ENCODE measurements around the gene MESP2. TPM values are rescaled to one million over a fixed set of nuclear protein-coding genes. Genes with fewer than 3 reads are reported as not detected.

MESP2 gene
- total and polyA plus RNA-seq, 2 of the 13 experiments (the other 11 are each of a cell fraction or from before 2014, with no cell fraction given) = not detected

DNA sequence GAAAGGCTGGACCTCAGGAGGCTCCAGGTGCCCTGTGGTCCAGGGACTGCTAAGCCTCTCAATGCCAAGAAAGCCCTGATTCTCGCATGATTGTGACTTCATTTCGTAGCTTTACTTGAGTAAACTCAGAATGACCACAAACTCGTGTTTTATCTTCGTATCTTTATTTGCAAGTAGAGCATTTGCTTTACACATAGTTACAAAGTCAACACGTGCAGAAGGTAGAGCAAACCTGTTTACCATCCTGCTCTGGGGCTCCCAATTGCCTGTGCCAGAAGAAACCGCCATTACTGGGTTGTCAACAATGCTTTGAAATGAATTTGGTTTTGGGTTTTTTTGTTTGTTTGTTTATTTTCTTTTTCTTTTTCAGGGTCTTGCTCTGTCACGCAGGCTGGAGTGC is 19.2 kb upstream of the MESP2 start:
- ATAC-seq (no peak), DNase-seq (ENCODE audit: low spot score) (peak; percentile 50), FAIRE-seq (peak; percentile 73)
- in situ Hi-C loops (cut with HindIII; ENCODE audit: extremely low pct_ligation_motif_present, low pct_unique_long_range_greater_than_20kb) = loop anchor here (5.0 kb wide), 1 partner anchor 120 kb away; no protein-coding TSS in a partner anchor
- Histone ChIP-seq H4K20me1 (ENCODE audit: insufficient read depth, low read length) (no peaks in the 10 kb centered on the region), H3K4me2 (ENCODE audit: low read depth, low read length) (peak overlapping the region; percentile 33; the same call in 1 of the 2 replicates), H3K4me1 (ENCODE audit: insufficient read depth, low read length) (peaks cover 52% of the 10 kb centered on the region), H2AFZ (ENCODE audit: low read length) (no peak overlapping the region), H3K27me3 (ENCODE audit: control insufficient read depth in 1 of 2, insufficient read depth in 2 of 2, low read length in 2 of 2) (peaks cover 10 to 25% of the 10 kb centered on the region in 2 experiments), H3K36me3 (replicated peaks in 1 of 2; ENCODE audit: control insufficient read depth in 1 of 2, insufficient read depth in 2 of 2, low read length in 2 of 2) (no peaks in the 10 kb centered on the region), H3K9me3 (ENCODE audit: low read length) (no peaks in the 10 kb centered on the region), H3K79me2 (ENCODE audit: insufficient read depth, low read length) (no peaks in the 10 kb centered on the region), H3K27ac (ENCODE audit: extremely low read length, insufficient read depth, low read length) (no peak overlapping the region), H3K9ac (ENCODE audit: insufficient read depth, low read depth, low read length) (no peak overlapping the region), H3K4me3 (replicated peaks in 1 of 3; ENCODE audit: insufficient read depth in 1 of 3, low read depth in 2 of 3, low read length in 3 of 3) (no peak overlapping the region)
- intact Hi-C loops (cut with micrococcal nuclease; ENCODE audit: unreplicated experiment) = no loop called here
- 3% methylated on average over 7 of the region's 7 CpGs for WGBS (ENCODE audit: low lambda C conversion rate)
- no TSS peak for BruUV-seq (replicated peaks)
- CTCF ChIA-PET (ENCODE audit: low intra/inter-chr PET ratio, low total read pairs) = interaction anchor here (0.5 to 1.1 kb wide), 2 partner anchors 10 to 118 kb away, joined by 3 to 4 read pairs; no protein-coding TSS in a partner anchor
- POLR2A ChIA-PET = interaction anchor here (0.6 to 1.4 kb wide), 5 partner anchors 11 to 137 kb away, joined by 3 to 6 read pairs (median 3); partner anchors contain the start of genes ANPEP and AP3S2
- TF ChIP-seq, protein P1, sequence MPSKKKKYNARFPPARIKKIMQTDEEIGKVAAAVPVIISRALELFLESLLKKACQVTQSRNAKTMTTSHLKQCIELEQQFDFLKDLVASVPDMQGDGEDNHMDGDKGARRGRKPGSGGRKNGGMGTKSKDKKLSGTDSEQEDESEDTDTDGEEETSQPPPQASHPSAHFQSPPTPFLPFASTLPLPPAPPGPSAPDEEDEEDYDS (CRISPR knock-in tag; IDR thresholded peaks at IDR 0.05) = no peak
- TF ChIP-seq SETDB1 (CRISPR knock-in tag; IDR thresholded peaks at IDR 0.05; ENCODE audit: borderline replicate concordance) (no peak), SOX6 (IDR thresholded peaks at IDR 0.05) (no peak), SOX6 (CRISPR knock-in tag; IDR thresholded peaks at IDR 0.05) (peak; percentile 45; the same call in 1 of the 2 replicates), FOXA3 (CRISPR knock-in tag; IDR thresholded peaks at IDR 0.05) (peak; percentile 64; the same call in 1 of the 2 replicates), HNF4A (CRISPR knock-in tag; IDR thresholded peaks at IDR 0.05) (peak; percentile 9; the same call in 1 of the 2 replicates), HHEX (CRISPR knock-in tag; IDR thresholded peaks at IDR 0.05) (peak; percentile 68), FOXA1 (IDR thresholded peaks at IDR 0.05) (no peak), FOXA1 (CRISPR knock-in tag; IDR thresholded peaks at IDR 0.05) (peak; percentile 89), FOXO1 (CRISPR knock-in tag; IDR thresholded peaks at IDR 0.05) (0 out of 2 replicates have a peak, but pooled peaks have one; percentile 32), NCOA2 (CRISPR knock-in tag; IDR thresholded peaks at IDR 0.05) (0 out of 2 replicates have a peak, but pooled peaks have one; percentile 30), FOXP1 (IDR thresholded peaks at IDR 0.05) (no peak), FOXP1 (CRISPR knock-in tag; IDR thresholded peaks at IDR 0.05) (peak; percentile 75), CBFB (CRISPR knock-in tag; IDR thresholded peaks at IDR 0.05) (peak; percentile 80; the same call in 1 of the 2 replicates), BHLHE40 (IDR thresholded peaks at IDR 0.05; ENCODE audit: low read length) (peak; percentile 77), TBX3 (IDR thresholded peaks at IDR 0.05; ENCODE audit: borderline replicate concordance) (0 out of 2 replicates have a peak, but pooled peaks have one; percentile 29), ZNF672 (CRISPR knock-in tag; IDR thresholded peaks at IDR 0.05) (no peak), SOX13 (IDR thresholded peaks at IDR 0.05) (no peak), SOX13 (CRISPR knock-in tag; conservative IDR thresholded peaks at IDR 0.05 in 1 of 2, IDR thresholded peaks at IDR 0.05 in 1 of 2) (peak in 1 of 2 experiments; percentile 57; a peak in 2 of 4 replicates)
- TF ChIP-seq, protein P2, sequence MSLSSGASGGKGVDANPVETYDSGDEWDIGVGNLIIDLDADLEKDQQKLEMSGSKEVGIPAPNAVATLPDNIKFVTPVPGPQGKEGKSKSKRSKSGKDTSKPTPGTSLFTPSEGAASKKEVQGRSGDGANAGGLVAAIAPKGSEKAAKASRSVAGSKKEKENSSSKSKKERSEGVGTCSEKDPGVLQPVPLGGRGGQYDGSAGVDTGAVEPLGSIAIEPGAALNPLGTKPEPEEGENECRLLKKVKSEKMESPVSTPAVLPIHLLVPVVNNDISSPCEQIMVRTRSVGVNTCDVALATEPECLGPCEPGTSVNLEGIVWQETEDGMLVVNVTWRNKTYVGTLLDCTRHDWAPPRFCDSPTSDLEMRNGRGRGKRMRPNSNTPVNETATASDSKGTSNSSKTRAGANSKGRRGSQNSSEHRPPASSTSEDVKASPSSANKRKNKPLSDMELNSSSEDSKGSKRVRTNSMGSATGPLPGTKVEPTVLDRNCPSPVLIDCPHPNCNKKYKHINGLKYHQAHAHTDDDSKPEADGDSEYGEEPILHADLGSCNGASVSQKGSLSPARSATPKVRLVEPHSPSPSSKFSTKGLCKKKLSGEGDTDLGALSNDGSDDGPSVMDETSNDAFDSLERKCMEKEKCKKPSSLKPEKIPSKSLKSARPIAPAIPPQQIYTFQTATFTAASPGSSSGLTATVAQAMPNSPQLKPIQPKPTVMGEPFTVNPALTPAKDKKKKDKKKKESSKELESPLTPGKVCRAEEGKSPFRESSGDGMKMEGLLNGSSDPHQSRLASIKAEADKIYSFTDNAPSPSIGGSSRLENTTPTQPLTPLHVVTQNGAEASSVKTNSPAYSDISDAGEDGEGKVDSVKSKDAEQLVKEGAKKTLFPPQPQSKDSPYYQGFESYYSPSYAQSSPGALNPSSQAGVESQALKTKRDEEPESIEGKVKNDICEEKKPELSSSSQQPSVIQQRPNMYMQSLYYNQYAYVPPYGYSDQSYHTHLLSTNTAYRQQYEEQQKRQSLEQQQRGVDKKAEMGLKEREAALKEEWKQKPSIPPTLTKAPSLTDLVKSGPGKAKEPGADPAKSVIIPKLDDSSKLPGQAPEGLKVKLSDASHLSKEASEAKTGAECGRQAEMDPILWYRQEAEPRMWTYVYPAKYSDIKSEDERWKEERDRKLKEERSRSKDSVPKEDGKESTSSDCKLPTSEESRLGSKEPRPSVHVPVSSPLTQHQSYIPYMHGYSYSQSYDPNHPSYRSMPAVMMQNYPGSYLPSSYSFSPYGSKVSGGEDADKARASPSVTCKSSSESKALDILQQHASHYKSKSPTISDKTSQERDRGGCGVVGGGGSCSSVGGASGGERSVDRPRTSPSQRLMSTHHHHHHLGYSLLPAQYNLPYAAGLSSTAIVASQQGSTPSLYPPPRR (CRISPR knock-in tag; IDR thresholded peaks at IDR 0.05; ENCODE audit: borderline replicate concordance) = peak; percentile 64; the same call in 1 of the 2 replicates
- TF ChIP-seq, protein P3, sequence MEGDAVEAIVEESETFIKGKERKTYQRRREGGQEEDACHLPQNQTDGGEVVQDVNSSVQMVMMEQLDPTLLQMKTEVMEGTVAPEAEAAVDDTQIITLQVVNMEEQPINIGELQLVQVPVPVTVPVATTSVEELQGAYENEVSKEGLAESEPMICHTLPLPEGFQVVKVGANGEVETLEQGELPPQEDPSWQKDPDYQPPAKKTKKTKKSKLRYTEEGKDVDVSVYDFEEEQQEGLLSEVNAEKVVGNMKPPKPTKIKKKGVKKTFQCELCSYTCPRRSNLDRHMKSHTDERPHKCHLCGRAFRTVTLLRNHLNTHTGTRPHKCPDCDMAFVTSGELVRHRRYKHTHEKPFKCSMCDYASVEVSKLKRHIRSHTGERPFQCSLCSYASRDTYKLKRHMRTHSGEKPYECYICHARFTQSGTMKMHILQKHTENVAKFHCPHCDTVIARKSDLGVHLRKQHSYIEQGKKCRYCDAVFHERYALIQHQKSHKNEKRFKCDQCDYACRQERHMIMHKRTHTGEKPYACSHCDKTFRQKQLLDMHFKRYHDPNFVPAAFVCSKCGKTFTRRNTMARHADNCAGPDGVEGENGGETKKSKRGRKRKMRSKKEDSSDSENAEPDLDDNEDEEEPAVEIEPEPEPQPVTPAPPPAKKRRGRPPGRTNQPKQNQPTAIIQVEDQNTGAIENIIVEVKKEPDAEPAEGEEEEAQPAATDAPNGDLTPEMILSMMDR (CRISPR knock-in tag; IDR thresholded peaks at IDR 0.05) = no peak
